Prostate gland (tissue), 2 donors: ENCODE results near the gene ASCC2. TPM values are rescaled to one million over a fixed set of nuclear protein-coding genes. Genes with fewer than 3 reads are reported as not detected.
A peak's percentile ranks its signal among the peaks of the same experiment; 100 is the strongest.

Source experiments
- DNase-seq: peaks from one replicate; pipeline ENCODE4 v3.0.0-alpha.2; 2019; ENCODE audit warnings: low spot score
- H3K27ac ChIP-seq, 2 donors: fragments of 200-600 bp; sonication (generic); 2 replicates each; pipeline ENCODE4 v1.5.1; 2017 to 2019
- H3K27me3 ChIP-seq: fragments of 200-600 bp; sonication (generic); replicated peaks from 2 replicates; pipeline ENCODE4 v1.5.1; 2019; ENCODE audit not compliant: insufficient read depth
- H3K36me3 ChIP-seq, 2 donors: fragments of 200-600 bp; sonication (generic); 1 replicate in 1 of 2; 2 replicates in 1 of 2; pipeline versions ENCODE4 v1.5.1 to v1.8.1; 2017 to 2019
- H3K4me1 ChIP-seq: fragments of 200-600 bp; sonication (generic); replicated peaks from 2 replicates; pipeline ENCODE4 v1.5.1; 2019
- H3K4me3 ChIP-seq, 2 donors: fragments of 200-600 bp; sonication (generic); 2 replicates each; pipeline ENCODE4 v1.5.1; 2017 to 2019
- H3K9me3 ChIP-seq: fragments of 200-600 bp; sonication (generic); 2 replicates; pipeline ENCODE4 v1.5.1; 2017
- POLR2A ChIP-seq: fragments of 450-650 bp; IDR thresholded peaks from one replicate; pipeline ENCODE4 v1.6.1; 2016; ENCODE audit warnings: antibody characterized with exemption, mild to moderate bottlenecking
- POLR2AphosphoS5 ChIP-seq: sonication (generic); formaldehyde crosslinking; IDR thresholded peaks from one replicate; pipeline ENCODE4 v1.6.1; 2017; ENCODE audit warnings: antibody characterized with exemption
- WGBS: methylation state at CpG from one replicate; pipeline ENCODE4 v1.1.5; 2018; 5-methylcytosine and 5-hydroxymethylcytosine counted together
- intact Hi-C: fragments of 100-400 bp; cut with DNase I; formaldehyde crosslinking; loops from one replicate; pipeline ENCODE4 v1.14.2; 2022
- total RNA-seq, 2 donors: library from RNA; depleted of rRNA; stranded (reverse); fragments of >200 nt; gene quantifications; one replicate each; pipeline ENCODE4 v1.1.0, GENCODE V29; 2016
- TF ChIP-seq, protein P1 (sequence below), 4 experiments: fragments of 200-600 bp in 2 of 4; fragments of 450-650 bp in 2 of 4; sonication (generic) in 2 of 4; IDR thresholded peaks; 1 replicate in 3 of 4; 2 replicates in 1 of 4; pipeline ENCODE4 v1.5.1; 2016 to 2019; ENCODE audit warnings: antibody characterized with exemption in 4 of 4, mild to moderate bottlenecking in 2 of 4, moderate library complexity in 2 of 4

ASCC2 gene
- total RNA-seq, 2 donors from 2014 or later, result 42.5 to 82.6 TPM

DNA sequence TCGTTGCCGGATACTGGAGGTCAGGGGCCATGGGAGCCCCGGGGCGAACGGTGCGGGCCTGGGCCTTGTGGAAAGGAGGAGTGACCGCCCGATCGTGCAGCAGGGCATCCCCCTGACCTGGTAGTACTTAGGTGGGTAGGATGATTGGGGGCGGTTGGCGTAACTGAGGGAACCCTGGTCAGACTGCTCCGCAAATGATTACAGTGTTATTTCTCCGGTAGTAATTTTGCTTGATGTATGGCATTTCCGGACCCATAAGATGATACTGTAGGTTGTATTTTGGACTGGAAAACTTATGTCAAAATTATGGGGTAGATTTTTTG lies 45.7 kb upstream of the ASCC2 start:
- Histone ChIP-seq H3K4me3 (peak overlapping the region; percentile 88 to 100), H3K9me3 (no peaks in the 10 kb centered on the region), H3K27me3 (no peaks in the 10 kb centered on the region), H3K36me3 (no peaks in the 10 kb centered on the region), H3K4me1 (no peaks in the 10 kb centered on the region), H3K27ac (peak overlapping the region; percentile 98 to 99)
- no peak for DNase-seq
- intact Hi-C loops, result loop anchor here (5.0 to 10.0 kb wide), 2 partner anchors 119 kb away; partner anchors contain the start of genes UQCR10 and ZMAT5
- WGBS, result 0% methylated on average over 14 of the region's 14 CpGs
- TF ChIP-seq POLR2AphosphoS5 (no peak), POLR2A (no peak)
- TF ChIP-seq, protein P1, sequence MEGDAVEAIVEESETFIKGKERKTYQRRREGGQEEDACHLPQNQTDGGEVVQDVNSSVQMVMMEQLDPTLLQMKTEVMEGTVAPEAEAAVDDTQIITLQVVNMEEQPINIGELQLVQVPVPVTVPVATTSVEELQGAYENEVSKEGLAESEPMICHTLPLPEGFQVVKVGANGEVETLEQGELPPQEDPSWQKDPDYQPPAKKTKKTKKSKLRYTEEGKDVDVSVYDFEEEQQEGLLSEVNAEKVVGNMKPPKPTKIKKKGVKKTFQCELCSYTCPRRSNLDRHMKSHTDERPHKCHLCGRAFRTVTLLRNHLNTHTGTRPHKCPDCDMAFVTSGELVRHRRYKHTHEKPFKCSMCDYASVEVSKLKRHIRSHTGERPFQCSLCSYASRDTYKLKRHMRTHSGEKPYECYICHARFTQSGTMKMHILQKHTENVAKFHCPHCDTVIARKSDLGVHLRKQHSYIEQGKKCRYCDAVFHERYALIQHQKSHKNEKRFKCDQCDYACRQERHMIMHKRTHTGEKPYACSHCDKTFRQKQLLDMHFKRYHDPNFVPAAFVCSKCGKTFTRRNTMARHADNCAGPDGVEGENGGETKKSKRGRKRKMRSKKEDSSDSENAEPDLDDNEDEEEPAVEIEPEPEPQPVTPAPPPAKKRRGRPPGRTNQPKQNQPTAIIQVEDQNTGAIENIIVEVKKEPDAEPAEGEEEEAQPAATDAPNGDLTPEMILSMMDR (IDR thresholded peaks at IDR 0.05), result no peak

DNA sequence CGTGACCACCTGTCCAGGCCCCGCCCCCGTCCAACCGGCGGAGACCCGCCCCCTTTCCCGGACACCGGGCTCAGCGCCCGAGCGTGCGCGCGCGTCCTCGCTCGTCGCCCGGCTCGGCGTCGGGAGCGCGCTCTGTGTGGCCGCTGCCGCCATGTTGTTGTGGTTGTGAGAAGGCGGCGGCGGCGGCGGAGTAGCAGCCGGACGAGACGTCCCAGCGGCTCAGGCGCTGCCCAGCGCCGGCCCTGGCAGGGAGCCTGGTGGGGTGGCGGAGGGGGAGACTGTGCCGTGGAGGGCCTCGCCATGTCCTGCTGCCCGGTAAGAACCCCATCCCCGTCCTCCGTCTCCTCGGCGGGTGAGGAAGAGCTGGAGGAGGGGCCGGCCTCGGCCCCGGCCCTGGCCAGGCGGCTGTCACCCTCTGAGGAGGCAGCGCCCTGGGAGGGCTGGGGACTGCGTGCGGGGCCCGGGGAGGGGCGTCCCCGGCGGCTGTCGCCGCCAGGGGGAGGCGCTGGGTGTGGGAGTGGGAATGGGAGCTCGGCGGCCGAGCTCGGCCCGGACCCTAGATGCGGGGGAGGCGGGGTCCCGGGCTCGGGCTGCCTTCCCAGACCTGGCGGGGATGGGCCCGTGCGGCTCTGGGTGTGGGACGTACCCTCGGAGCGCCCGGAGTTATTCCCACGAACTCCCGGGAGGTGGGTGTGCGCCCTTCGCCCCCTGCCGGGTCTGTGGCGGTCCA lies 45.1 kb upstream of the ASCC2 start, which contains the start of gene MTMR3:
Gene MTMR3, plus strand, starts transcription at position 130 of the 730 bp plus-strand sequence. CDS start 87,886 bp downstream, outside the sequence.
- Histone ChIP-seq H3K27me3 (no peaks in the 10 kb centered on the region), H3K27ac (peak within 1 kb of the TSS; percentile 98 to 99), H3K36me3 (no peaks in the 10 kb centered on the region), H3K4me3 (peak within 1 kb of the TSS; percentile 88 to 100), H3K9me3 (no peaks in the 10 kb centered on the region), H3K4me1 (no peaks in the 10 kb centered on the region)
- TF ChIP-seq POLR2AphosphoS5 (peak; percentile 51), POLR2A (peak; percentile 80)
- TF ChIP-seq, protein P1 (IDR thresholded peaks at IDR 0.05), result peak; percentile 33 to 70 (median 53)
- intact Hi-C loops, result loop anchor here (5.0 to 10.0 kb wide), 2 partner anchors 118 to 119 kb away; partner anchors contain the start of genes UQCR10 and ZMAT5
- 1% methylated on average over 46 of the region's 82 CpGs for WGBS
- peak; percentile 95 for DNase-seq

DNA sequence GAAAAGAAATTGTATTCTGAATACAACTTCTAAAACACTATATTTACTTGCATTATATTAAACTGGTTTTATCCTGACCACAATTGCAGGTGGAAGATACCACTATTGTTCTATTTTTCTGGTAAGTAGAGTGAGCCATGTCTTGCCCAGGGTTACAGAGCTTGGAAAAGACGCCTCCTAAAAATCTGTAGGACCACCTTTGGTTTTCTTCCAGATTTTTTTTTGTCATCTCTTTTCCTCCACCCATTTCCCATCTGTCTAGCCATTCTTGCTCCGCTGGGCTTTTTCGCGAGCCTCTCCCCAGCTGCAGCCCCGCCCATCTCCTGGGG lies 44.6 kb upstream of the ASCC2 start:
- peak overlapping the region; percentile 98 to 99 for H3K27ac ChIP-seq
- peak overlapping the region; percentile 88 to 100 for H3K4me3 ChIP-seq
- DNase-seq, result no peak
- no peaks in the 10 kb centered on the region for H3K27me3 ChIP-seq
- no peaks in the 10 kb centered on the region for H3K9me3 ChIP-seq
- H3K4me1 ChIP-seq, result no peaks in the 10 kb centered on the region
- WGBS, result 2% methylated on average over 5 of the region's 5 CpGs
- no peak for TF ChIP-seq POLR2AphosphoS5
- TF ChIP-seq, protein P1 (IDR thresholded peaks at IDR 0.05), result no peak
- no peak for TF ChIP-seq POLR2A
- no peaks in the 10 kb centered on the region for H3K36me3 ChIP-seq
- intact Hi-C loops, result loop anchor here (5.0 to 10.0 kb wide), 2 partner anchors 118 to 120 kb away; partner anchors contain the start of genes UQCR10 and ZMAT5

DNA sequence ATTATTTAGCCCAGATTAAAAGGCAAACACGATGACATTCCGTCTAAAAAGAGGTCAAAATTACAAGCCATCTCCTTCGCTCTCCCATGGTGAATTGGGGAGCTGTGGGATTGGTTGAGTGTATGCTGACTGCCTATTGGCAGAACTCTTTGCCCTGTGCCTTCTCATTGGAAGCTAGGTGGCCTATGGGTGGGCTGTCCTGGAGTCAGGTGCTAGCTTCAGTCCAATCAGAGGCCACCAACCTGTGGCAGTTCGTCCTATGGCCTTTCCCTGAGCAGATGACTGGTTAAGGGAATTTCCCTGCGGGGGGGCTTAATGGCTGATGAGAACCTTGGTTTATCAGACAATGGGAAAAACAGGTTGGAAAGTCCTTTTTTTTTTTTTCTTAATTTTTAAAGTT lies 41.7 kb upstream of the ASCC2 start:
- no peaks in the 10 kb centered on the region for H3K36me3 ChIP-seq
- H3K9me3 ChIP-seq, result no peaks in the 10 kb centered on the region
- no peaks in the 10 kb centered on the region for H3K27me3 ChIP-seq
- DNase-seq, result no peak
- no peaks in the 10 kb centered on the region for H3K4me1 ChIP-seq
- H3K4me3 ChIP-seq, result no peak overlapping the region
- intact Hi-C loops, result loop anchor here (5.0 to 10.0 kb wide), 2 partner anchors 115 to 123 kb away; partner anchors contain the start of genes UQCR10 and ZMAT5
- no peak overlapping the region for H3K27ac ChIP-seq
- TF ChIP-seq, protein P1 (IDR thresholded peaks at IDR 0.05), result no peak
- TF ChIP-seq POLR2AphosphoS5 (no peak), POLR2A (no peak)
- WGBS, result 95% methylated on average over 5 of the region's 5 CpGs

DNA sequence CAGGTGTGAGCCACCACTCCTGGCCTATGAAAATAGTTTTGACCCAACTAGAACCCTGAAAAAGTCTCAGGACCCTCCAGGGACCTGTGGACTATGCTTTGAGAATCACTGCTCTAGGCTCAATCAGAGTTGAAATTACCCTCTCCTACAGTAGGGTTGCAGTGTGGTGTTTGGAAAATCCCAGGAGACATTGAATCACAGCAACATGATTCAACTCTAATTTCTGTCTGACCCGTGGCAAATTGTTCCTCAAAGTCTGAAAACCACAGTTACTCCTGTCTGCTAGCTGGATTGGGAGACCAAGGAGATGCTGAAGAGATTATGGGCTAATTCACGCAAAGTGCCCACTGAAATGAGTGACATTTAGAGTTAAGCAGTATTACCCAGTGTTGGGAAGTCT lies 39.5 kb upstream of the ASCC2 start:
- no peaks in the 10 kb centered on the region for H3K27me3 ChIP-seq
- H3K4me3 ChIP-seq, result no peak overlapping the region
- no peaks in the 10 kb centered on the region for H3K4me1 ChIP-seq
- no peak for DNase-seq
- no peaks in the 10 kb centered on the region for H3K9me3 ChIP-seq
- intact Hi-C loops, result no loop called here
- WGBS, result 69% methylated on average over 2 of the region's 2 CpGs
- H3K36me3 ChIP-seq, result no peaks in the 10 kb centered on the region
- TF ChIP-seq POLR2AphosphoS5, result no peak
- TF ChIP-seq, protein P1 (IDR thresholded peaks at IDR 0.05), result no peak
- TF ChIP-seq POLR2A, result no peak
- H3K27ac ChIP-seq, result no peak overlapping the region
